Stimulated activated CD4-positive, alpha-beta T cell treated with anti-CD3 and anti-CD28 coated beads, TNF-alpha, amount 100 ng/mL, for 24 hours (primary cell): ENCODE data around the gene UCN3.
A peak's percentile ranks its signal among the peaks of the same experiment; 100 is the strongest.
"Not testable (repeated sequence)": the region's sequence is repeated elsewhere in the genome, so short reads cannot be mapped to it uniquely, and the experiment has no call there.

Experiments used
- DNase-seq, 3 experiments: peaks; one replicate each; pipeline ENCODE4 v3.0.0-alpha.2; 2020; ENCODE audit warnings: low read depth in 3 of 3

Gene UCN3

GRCh38 chr10:5406918-5407317 is 42.2 kb downstream of the UCN3 start:
- DNase-seq, result no peak

DNA sequence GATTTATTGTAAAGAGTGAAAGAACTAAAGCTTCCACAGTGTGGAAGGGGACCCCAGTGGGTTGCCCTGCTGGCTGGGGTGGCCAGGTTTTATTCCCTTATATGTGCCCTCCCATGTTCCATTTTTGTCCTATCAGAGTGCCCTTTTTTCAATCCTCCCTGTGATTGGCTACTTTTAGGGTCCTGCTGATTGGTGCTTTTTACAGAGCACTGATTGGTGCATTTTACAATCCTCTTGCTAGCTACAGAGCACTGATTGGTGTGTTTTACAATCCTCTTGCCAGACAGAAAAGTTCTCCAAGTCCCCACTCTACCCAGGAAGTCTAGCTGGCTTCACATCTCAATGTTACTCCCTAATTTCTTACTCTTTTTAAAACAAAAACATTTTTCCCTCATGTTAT is 46.0 kb downstream of the UCN3 start:
- DNase-seq, result not testable (repeated sequence)

GRCh38 chr10:5411941-5412276 is 47.1 kb downstream of the UCN3 start:
- no peak for DNase-seq

- peak; percentile 29 to 74 (median 54) for DNase-seq
Measured at GRCh38 chr10:5412277-5412941, 47.6 kb downstream of the UCN3 start, which contains the start of gene NET1. Gene NET1, plus strand, starts transcription at chr10:5412557. Its CDS starts 136 bp downstream, at chr10:5412693.

- no peak for DNase-seq
Measured at GRCh38 chr10:5413012-5413938, 48.5 kb downstream of the UCN3 start.

- no peak for DNase-seq
Measured at GRCh38 chr10:5416981-5417380, 52.2 kb downstream of the UCN3 start.

GRCh38 chr10:5418584-5418983 is 53.8 kb downstream of the UCN3 start:
- DNase-seq, result no peak

DNA sequence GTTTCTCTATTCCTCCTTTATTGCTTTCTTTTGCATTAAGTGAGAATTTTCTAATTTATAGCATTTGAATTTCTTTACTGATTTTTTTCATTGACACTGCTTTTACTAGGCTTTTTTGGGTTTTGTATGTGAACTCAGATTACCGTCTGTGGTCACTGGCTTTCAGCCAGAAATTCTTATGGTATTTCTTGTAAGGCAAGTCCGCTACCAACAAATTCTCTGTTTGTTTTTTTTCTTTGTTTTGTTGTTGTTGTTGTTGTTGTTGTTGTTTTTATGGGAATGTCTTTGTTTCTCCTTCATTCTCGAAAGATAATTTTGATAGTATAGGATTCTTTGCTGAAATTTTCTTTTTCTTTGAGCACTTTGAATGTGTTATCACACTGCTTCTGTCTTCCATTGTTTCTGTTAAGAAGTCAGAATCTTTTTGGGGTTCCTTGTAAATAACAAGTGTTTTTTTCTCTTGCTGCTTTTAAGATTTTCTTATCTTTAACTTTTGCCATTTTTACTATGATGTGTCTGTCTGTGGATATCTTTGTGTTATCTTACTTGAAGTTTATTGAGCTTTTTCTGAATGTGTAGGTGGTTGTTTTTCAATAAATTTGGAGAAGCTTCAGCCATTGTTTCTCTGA is 54.8 kb downstream of the UCN3 start:
- no peak for DNase-seq

DNA sequence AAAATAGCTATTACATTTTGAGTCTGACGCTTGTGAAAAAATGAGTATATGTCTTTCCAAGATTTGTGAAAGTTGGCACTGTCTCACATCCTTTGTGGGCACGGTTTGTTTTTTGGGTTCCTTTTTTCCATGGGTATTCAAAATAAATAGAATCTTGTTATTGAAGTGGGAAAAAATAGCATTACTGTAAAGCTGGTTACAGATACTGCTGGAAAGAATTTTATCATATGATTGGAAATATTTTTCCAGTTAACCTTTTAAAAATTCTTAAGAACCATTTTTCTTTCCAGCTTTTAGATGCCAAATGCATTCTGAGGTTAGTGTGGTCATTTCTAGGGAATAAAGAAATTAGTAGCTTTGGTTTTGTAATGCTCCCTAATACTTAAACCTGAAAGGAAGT is 59.0 kb downstream of the UCN3 start:
- no peak for DNase-seq
